GM19099 (cell line): ENCODE results near the gene PARP15.

Experiments used
- POLR2A ChIP-seq: IDR thresholded peaks from 3 replicates; pipeline ENCODE4 v1.6.1; 2011; ENCODE audit warnings: low read depth; ENCODE audit not compliant: insufficient read length; ENCODE audit errors: extremely low read depth

The PARP15 gene

GRCh38 chr3:122590610-122591009, 13.2 kb downstream of the PARP15 start:
- TF ChIP-seq POLR2A: no peak

- TF ChIP-seq POLR2A: no peak
Observed at GRCh38 chr3:122594025-122594424, 16.6 kb downstream of the PARP15 start.

GRCh38 chr3:122598151-122598550, 20.7 kb downstream of the PARP15 start:
- TF ChIP-seq POLR2A: no peak

GRCh38 chr3:122598556-122598955, 21.1 kb downstream of the PARP15 start:
- no peak for TF ChIP-seq POLR2A

- TF ChIP-seq POLR2A: no peak
Observed at GRCh38 chr3:122602011-122602710, 24.7 kb downstream of the PARP15 start.

GRCh38 chr3:122603056-122603455, 25.6 kb downstream of the PARP15 start:
- TF ChIP-seq POLR2A: no peak

- no peak for TF ChIP-seq POLR2A
Observed at GRCh38 chr3:122606330-122606729, 28.9 kb downstream of the PARP15 start.

GRCh38 chr3:122608916-122609315, 31.5 kb downstream of the PARP15 start:
- TF ChIP-seq POLR2A: no peak

- no peak for TF ChIP-seq POLR2A
Observed at GRCh38 chr3:122609798-122610559, 32.5 kb downstream of the PARP15 start.

- no peak for TF ChIP-seq POLR2A
Observed at GRCh38 chr3:122612696-122613095, 35.2 kb downstream of the PARP15 start.

GRCh38 chr3:122615303-122615702, 37.9 kb downstream of the PARP15 start:
- TF ChIP-seq POLR2A: no peak

GRCh38 chr3:122618614-122619013, 41.2 kb downstream of the PARP15 start:
- TF ChIP-seq POLR2A: no peak

GRCh38 chr3:122619040-122619439, 41.6 kb downstream of the PARP15 start:
- TF ChIP-seq POLR2A: no peak

GRCh38 chr3:122620399-122620798, 42.9 kb downstream of the PARP15 start:
- TF ChIP-seq POLR2A: no peak

GRCh38 chr3:122621112-122621511, 43.7 kb downstream of the PARP15 start:
- TF ChIP-seq POLR2A: no peak
